GM18873 (cell line): ENCODE data around the gene ITGAD.

Experiments used
- ATAC-seq: cut with Tn5 transposase; IDR thresholded peaks from one replicate; pipeline ENCODE4 v1.9.1; 2021; ENCODE audit warnings: mild to moderate bottlenecking, moderate library complexity, moderate number of reproducible peaks; ENCODE audit not compliant: unreplicated experiment, low FRiP score

ITGAD gene

DNA sequence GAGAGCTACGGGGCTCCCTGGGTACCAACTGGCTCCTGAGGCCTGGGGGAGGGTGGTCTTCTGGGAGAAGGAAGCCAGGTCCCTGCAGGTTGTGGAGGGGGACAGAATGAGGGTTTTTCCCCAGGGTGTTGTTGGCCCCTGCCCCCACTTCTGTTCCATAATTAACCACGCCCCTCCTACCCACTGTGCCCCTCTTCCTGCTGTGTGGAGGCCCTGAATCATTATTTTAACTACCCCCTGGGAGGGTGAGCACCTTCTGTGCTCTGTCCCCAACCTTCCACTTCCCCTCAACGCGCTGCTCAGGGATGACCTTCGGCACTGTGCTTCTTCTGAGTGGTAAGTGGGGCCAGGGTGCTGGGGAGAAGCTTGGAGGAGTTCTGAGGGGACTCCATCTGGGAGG lies at the start of gene ITGAD:
Gene ITGAD (plus strand): TSS at position 280 of the 400 bp plus-strand sequence. CDS start 26 bp downstream, at position 306.
- no peak for ATAC-seq

DNA sequence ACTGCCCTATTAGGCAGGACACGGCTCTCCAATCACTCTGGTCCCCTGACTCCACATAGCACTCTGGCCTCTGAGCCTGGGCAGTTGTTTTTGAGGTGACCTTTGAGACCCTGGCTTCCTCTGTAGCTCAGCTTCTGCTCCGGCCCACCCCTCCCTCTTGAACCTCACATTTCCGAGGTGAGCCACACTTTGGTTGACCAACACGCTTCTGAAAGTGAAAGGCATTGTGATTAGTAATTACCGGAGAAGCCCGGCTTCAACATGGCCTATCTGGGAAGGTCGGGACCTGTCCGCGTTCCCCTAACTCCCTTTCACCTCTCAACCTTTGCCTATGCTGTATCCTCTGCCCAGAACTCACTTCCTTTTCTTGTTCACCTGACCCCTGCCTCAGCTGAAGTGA lies 48.4 kb upstream of the ITGAD start:
- ATAC-seq, result peak; percentile 83

DNA sequence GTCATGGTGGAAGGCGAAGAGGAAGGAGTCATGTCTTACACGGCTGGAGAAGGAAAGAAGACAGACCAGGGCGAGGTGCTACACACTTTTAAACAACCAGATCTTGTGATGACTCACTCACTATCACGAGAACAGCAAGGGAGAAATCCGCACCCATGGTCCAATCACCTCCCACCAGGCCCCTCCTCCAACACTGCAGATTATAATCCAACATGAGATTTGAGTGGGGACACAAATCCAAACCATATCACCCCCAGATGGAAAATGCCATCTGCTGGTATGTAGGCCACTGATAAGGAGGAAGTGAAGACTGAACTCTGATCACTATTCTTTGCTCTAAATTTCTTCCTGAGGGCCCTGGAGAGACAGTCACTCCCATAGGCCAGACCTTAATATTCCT lies 45.7 kb upstream of the ITGAD start:
- ATAC-seq, result no peak

DNA sequence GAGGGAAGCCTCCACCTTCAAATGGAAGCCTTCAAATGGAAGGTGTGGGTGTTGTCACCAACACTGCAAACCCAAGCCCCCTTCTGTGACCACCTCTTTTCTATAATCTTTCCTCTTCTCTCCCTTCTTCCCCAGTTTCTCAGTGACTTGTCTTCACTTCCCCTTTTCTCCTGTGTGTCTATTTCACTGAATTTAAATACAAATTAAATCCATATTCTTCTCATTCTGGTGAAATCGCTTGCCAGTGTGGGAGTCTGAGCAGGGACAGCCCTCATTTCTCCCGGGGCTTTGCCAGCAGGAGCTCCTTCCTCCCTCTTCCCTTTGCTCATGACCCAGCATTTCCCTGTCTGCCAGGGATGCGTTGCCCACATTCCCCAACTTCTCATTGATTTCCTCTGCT lies 44.6 kb upstream of the ITGAD start:
- ATAC-seq, result no peak

DNA sequence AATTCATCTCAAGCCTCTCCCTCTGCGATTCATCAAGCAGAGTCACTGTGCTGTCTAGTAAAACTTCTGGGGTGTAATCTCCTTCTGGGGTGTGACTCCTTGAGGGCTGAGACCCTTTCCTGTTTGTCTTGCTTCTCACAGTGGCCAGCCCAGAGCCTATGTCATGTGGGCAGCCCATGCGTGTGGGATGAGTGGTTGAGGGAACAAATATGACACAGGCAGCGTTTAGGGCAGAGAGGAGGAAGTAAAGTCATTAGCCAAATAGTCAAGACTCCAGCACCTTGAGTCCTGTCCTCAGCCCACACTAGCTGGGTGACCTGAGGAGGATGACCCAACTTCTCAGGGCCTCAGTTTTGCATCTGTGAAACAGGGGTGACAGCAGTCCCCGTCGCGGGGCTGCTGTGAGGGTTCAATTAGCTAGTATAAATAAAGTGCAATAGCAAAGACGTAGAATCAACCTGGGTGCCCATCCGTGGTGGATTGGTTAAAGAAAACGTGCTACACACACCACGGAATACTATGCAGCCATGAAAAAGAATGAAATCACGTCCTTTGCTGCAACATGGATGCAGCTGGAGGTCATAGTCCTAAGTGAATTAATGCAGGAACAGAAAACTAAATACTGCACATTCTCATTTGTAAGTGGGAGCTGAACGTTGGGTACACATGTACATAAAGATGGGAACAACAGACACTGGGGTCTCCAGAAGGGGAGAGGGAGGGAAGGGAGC lies 42.7 kb upstream of the ITGAD start:
- no peak for ATAC-seq

DNA sequence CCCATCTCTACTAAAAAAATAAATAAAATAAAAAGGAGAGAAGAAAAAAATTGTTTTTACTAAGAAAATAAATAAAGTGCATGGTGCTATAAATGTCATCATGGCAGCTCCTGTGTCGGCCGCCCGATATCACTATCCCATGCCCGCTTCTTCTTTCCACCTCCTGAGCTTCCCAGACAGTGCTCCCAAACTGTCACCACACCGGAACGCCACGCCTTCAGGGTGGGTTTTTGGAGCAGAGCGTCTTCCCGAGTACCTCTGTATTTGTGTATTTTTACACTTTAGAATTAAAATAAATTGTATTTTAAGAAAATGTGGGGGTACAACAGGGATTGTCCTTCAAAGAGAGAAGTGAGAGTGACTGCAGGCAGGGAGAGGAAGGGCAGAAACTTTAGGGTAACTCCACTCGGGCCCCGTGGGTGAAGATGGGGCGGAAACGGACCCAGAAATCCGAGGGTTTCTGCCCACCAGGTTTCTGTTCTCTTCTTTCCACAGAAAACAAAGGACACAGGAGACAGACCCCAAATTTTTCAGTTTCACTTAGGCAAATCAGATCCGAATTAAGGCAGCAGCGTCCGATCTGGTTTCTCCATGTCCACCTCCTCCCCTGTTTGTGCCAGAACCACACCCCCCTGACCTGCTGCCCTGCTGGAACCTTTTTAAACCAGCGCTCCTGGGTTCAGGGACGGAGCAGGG lies 41.7 kb upstream of the ITGAD start:
- ATAC-seq, result no peak

DNA sequence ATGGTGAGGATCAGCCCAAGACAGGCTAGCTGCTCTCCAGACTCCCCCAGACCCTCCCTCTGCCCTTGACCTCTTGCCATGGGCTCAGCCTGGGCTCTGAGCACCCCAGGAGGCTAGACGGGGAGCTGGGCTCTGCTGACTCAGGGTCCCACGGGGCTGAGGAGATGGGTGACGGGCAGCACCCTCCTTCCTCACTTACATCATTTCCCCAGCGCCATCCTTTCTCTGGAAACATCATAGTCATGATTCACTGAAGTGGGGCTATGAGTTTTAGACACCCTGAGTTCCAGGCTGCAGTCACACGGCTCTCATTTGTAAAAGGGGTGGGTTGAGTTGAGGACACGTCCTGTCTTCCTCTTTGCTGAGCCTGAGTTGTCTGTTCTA lies 41.2 kb upstream of the ITGAD start:
- ATAC-seq, result no peak

DNA sequence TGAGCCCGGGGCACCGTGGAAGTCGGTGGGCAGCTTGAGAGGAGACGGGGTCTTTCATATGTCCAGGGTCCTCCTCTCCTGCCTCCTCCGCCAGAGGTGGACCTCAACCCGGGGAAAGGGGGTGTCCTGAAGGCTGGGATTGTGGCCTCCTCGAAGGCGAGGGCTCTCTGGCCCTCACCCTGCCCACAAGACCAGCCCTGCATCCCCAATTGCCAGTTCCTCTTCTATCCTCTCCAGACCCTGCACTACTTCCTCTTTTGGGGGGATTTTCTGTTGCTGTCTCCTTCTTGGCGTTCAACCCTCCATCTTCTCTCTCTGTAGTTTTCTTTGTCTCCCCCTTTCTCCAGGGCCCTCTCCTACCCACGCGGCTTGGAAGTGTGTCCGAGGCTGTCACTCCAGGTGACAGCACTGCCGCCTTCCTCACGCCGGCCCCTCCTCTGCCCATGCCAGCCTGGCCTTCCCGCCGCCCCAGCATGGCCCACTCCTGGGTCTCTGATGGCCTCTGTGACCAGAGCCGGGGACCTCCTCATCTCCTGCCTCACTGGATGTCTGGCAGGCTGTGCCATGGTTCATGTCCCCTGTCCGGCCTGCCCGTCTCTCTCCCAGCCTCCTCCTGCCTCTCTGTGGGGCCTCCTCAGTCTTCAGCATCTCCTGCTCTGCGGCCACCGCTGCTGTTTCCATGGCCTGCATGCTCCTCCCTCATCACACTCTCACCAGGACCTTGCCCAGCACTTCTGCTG lies 40.6 kb upstream of the ITGAD start:
- ATAC-seq, result no peak

DNA sequence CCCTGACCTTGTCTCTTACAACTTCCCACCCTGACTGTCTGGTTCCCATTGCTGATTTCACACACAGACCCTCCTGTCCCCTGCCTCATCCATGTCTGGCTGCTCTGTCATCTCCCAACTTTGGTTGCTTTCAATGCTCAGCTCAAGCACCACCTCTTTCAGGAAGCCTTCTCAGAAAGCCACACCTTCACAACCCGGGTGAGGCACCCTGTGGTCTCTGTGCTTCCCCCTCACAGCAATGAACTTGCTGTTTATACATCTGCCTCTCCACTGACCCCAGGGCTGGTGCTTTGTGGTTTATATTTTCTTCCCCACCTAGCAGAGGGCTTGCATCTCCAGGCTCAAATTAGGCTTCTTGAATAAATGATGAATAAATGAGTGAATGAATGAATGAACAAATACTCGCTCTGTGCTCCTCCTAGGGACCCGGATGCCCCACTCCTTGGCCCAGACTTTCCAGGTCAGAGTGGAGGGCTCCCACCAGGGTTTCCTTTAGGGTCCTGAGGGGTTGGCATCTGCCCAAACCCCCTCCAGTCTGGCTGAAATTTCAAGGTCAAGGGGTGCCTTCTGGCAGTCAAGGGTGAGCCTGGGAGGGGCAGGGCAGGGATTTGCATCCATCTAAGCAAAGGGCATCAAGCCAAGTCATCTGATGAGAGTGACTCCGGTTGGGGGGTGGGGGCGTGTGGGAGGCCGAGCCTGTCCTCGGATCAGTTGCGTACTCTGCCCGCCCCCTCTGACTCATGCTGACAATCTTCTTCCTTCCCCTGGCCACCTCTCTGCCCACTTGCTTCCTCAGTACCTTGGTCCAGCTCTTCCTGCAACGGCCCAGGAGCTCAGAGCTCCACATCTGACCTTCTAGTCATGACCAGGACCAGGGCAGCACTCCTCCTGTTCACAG lies 38.5 kb upstream of the ITGAD start, which contains the start of gene ITGAX:
Gene ITGAX (plus strand): TSS at position 783 of the 898 bp plus-strand sequence. CDS start 79 bp downstream, at position 862.
- no peak for ATAC-seq

DNA sequence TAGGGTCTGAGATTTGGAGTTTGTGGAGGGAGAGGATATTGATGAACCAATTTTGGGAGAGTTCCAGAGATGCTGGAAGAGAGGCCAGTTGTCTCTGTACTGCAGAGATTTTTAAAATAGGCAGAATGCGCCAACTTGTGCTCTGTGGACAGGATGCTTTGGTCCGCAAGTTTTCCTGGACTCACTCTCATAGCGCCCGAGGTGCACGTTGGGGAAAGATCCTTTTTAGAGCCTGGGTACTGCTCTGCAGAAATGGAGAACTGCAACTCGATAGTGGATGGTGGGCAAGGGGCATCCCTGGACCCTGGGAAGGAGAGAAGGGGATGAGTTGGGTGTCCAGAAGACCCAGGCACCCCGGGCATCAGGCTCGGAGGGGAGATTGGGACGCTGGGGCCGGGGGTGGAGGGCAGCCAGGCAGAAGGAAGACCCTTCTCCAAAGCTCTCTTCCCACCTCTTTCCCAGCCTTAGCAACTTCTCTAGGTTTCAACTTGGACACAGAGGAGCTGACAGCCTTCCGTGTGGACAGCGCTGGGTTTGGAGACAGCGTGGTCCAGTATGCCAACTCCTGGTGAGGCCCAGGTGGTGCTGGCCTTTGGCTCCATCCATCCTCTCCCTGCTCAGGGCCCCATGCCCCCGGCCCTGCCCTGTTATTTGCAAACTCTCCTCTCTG lies 37.6 kb upstream of the ITGAD start:
- ATAC-seq, result no peak

DNA sequence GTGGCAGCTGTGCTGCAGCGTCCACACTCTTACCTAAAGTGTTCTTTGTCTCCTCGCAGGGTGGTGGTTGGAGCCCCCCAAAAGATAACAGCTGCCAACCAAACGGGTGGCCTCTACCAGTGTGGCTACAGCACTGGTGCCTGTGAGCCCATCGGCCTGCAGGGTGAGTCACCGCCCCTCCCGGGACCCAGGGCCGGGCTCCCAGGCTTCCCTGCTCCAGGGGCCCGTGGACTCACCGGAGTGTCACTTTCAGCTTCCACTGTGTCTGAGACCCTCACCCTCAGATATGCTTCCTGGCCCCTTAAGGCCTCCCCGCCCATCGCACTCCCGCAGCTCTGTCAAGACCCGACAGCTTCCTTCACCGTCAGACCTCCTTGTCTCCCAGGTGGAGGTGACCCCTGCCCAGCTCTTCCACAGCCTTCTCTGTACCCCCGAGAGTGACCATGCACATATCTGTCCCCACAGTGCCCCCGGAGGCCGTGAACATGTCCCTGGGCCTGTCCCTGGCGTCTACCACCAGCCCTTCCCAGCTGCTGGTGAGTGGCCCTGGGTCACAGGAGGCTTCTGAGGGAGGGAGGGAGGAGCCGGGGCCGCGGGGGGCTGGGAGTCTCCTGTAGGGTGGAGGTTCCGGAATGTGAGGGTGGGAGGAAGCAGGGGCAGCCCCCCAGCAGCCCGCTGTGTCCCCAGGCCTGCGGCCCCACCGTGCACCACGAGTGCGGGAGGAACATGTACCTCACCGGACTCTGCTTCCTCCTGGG lies 36.4 kb upstream of the ITGAD start:
- ATAC-seq, result no peak

DNA sequence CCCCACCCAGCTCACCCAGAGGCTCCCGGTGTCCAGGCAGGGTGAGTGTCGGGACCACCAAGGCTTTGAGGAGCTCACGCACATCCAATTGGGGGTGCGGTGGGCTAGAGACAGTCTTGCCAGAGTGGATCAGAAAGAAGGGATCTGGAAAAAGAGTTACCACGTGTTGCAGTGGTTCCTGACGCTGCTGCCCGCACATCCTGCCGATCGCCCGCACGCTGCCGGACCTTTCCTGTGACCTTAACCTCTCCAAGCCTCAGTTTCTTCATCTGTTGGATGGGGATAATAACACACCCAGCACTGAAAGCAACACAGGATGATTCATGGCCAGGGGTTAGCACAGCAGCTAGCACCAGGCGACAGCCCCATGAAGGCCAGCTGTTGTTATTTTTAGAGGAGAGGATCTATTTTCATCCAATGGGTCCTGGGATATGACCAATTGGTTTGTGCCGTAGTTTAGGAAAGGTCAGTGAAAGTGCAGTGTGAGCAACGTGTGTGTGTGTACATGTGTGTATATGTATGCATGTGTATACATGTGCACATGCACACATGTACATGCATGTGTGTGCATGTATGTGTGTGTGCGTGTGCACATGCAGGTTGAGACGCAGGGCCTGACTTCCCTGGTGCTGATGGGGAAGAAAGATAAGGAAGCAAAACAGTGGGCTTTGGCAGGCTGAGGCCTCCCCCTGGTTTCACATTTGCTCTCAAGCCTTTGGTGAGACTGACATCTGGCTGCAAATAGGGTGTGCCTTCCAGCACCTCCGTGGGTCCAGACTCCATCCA lies 35.6 kb upstream of the ITGAD start:
- no peak for ATAC-seq

DNA sequence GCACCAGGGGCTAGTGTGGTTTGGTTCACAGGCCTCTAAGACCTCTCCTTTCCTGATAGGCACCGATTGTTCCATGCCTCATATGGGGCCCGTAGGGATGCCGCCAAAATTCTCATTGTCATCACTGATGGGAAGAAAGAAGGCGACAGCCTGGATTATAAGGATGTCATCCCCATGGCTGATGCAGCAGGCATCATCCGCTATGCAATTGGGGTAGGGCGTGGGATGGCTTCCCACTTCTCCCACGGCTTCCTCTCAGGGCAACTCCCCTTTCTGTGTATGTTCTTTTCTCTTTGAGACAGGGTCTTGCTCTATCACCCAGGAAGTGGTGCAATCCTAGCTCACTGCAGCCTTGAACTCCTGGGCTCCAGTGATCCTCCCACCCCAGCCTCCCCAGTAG lies 32.9 kb upstream of the ITGAD start:
- no peak for ATAC-seq

DNA sequence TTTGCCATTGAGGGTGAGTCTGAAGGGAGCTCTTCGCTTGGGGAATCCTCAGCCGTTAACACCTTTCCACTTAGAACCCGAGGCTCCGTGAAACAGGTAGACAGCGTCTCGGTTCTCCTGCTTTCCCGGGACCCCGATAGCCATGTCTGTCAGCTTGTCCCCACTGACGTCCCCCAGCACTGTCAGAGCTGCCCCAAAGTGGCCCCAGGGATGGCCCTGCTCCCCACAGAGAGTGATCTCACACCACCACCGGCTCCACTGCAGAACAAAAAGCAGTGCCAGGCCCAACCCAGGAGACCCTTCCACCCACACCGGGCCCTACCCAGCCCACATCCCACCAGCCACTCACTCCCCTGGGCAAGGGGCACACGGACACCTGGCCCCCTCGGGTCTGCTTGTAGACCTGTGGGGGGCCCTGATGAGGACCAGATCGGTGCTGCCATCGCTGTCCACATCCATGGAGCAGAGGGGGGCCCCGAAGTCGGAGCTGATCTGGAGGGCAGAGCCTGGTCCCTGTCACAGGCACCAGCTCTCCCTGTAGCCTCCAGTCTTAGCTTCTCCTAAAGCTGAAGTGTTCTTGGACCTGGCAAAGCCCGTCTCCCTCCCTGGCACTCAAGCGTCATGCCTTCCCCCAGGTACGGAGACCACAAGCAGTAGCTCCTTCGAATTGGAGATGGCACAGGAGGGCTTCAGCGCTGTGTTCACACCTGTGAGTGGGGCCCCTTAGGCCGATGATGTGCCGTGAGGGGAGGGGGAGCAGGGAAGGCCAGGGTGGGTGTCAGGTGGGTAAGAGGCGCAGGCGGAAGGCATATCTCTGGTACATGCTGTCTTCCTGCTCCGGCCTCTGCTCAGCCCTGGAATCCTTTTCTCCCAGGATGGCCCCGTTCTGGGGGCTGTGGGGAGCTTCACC lies 31.7 kb upstream of the ITGAD start:
- ATAC-seq, result no peak

DNA sequence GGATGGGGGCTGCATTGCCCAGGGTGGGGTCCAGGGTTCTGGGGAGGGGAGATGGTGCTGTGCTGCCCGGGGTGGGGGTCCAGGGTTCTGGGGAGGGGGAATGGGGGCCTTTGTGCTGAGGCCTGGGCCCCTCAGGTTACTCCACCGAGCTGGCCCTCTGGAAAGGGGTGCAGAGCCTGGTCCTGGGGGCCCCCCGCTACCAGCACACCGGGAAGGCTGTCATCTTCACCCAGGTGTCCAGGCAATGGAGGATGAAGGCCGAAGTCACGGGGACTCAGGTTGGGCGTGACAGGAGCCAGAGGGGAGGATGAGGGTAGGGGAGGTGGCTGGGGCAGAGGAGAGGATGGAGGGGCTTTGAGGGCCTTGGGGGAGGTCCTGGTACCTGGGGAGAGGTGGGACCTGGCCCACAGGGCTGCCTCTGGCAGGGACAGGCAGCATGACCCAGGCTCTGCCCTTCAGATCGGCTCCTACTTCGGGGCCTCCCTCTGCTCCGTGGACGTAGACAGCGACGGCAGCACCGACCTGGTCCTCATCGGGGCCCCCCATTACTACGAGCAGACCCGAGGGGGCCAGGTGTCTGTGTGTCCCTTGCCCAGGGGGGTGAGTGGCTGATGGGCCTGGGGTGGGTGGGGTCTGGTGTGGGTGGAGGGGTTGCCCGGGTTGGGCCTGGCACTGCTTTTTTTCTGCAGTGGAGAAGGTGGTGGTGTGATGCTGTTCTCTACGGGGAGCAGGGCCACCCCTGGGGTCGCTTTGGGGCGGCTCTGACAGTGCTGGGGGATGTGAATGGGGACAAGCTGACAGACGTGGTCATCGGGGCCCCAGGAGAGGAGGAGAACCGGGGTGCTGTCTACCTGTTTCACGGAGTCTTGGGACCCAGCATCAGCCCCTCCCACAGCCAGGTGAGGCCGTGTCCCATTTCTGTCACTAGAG lies 30.4 kb upstream of the ITGAD start:
- no peak for ATAC-seq

DNA sequence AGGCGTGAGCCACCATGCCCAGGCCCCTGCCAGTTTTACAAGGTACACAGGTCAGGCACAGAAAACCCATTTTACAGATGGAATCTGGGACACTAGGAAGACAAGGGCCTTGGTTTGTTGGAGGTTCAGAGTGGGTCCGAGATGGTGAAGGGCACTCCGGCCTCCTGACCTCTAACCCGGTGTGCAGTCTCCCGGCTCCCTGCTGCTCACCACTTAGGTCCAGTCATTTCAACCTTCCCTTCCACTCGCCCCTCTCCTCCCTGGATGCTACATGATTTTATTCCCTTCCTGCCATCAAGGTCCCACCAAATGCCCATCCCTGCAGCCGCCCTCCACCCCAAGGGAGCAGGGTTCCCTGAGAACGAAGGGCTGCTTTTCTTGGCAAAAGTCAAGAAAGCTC lies 29.4 kb upstream of the ITGAD start:
- ATAC-seq, result no peak
